SJCRH30 (cell line): Measurements from ENCODE around the gene ERI3. TPM values are rescaled to one million over a fixed set of nuclear protein-coding genes. Genes with fewer than 3 reads are reported as not detected.

Experiments
- DNase-seq, 2 experiments: peaks; one replicate each; pipeline ENCODE4 v3.0.0-alpha.2; 2015 to 2020
- H3K27ac ChIP-seq: fragments of 250-450 bp; sonication (Bioruptor Pico); 2 replicates; pipeline ENCODE4 v1.5.1; 2020; ENCODE audit warnings: mild to moderate bottlenecking, moderate library complexity
- H3K27me3 ChIP-seq: fragments of 250-450 bp; sonication (Bioruptor Pico); 2 replicates; pipeline ENCODE4 v1.5.1; 2020; ENCODE audit warnings: mild to moderate bottlenecking, moderate library complexity
- H3K36me3 ChIP-seq: fragments of 250-450 bp; sonication (Bioruptor Pico); 2 replicates; pipeline ENCODE4 v1.5.1; 2020; ENCODE audit warnings: mild to moderate bottlenecking, moderate library complexity
- H3K4me1 ChIP-seq: fragments of 250-450 bp; sonication (Bioruptor Pico); 2 replicates; pipeline ENCODE4 v1.5.1; 2020; ENCODE audit warnings: mild to moderate bottlenecking, moderate library complexity
- H3K4me3 ChIP-seq: fragments of 250-450 bp; sonication (Bioruptor Pico); 2 replicates; pipeline ENCODE4 v1.5.1; 2020; ENCODE audit warnings: mild to moderate bottlenecking, moderate library complexity
- H3K9me3 ChIP-seq: fragments of 250-450 bp; sonication (Bioruptor Pico); replicated peaks from 2 replicates; pipeline ENCODE4 v1.5.1; 2020; ENCODE audit warnings: mild to moderate bottlenecking, moderate library complexity
- total RNA-seq: library from RNA; depleted of rRNA; stranded (reverse); fragments of >200 nt; shearing (Covaris generic); gene quantifications from 2 replicates; pipeline ENCODE4 v1.2.3, GENCODE V29; 2014

ERI3 gene
- total RNA-seq, 1 experiment from 2014 or later = 64.8 TPM

DNA sequence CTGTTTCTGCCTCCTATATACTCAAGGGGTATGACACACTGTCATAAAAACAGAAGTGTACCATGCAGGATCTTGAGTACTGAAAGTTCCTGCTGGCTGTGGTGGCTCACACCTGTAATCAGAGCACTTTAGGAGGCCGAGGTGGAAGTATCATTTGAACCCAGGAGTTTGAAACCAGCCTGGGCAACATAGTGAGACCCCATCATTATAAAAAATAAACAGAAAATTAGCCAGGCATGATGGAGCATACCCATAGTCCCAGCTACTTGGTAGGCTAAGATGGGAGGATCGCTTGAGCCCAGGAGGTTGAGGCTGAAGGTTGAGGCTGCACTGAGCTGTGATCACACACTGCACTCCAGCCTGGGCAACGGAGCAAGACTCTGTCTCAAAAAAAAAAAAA is 20.1 kb downstream of the ERI3 start:
- peaks cover 33% of the 10 kb centered on the region for H3K36me3 ChIP-seq
- no peaks in the 10 kb centered on the region for H3K4me1 ChIP-seq
- H3K4me3 ChIP-seq = no peak overlapping the region

DNA sequence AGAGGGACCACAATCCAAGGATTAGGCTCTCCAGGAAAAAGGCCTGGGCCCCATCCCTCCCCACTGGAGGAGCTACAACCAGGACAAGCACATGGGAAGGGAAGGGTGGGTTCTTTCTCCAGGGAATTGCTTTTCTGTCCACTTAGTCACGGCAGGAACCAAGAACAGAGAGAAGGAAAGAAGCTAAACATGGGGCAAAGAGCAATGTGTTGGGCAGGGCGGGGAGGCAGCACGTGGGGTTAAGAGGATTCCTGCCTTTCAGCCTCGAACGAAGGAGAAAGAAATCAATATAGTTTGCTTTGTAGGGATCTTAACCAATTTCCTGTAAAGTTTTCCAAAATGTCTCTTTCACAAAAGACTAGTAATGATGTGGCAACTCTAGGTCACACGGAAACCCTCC is 21.7 kb downstream of the ERI3 start:
- Histone ChIP-seq H3K4me1 (peaks cover 10% of the 10 kb centered on the region), H3K27ac (no peak overlapping the region), H3K27me3 (no peaks in the 10 kb centered on the region), H3K4me3 (no peak overlapping the region), H3K9me3 (no peaks in the 10 kb centered on the region), H3K36me3 (peaks cover 27% of the 10 kb centered on the region)
- no peak for DNase-seq

More for the DNA sequence above, 20.1 kb downstream of the ERI3 start:
- no peak for DNase-seq
- Histone ChIP-seq H3K27ac (no peak overlapping the region), H3K27me3 (no peaks in the 10 kb centered on the region), H3K9me3 (no peaks in the 10 kb centered on the region)

- H3K4me1 ChIP-seq = peaks cover 16% of the 10 kb centered on the region
- no peaks in the 10 kb centered on the region for H3K9me3 ChIP-seq
- no peak overlapping the region for H3K4me3 ChIP-seq
- peaks cover 21% of the 10 kb centered on the region for H3K36me3 ChIP-seq
- H3K27me3 ChIP-seq = no peaks in the 10 kb centered on the region
- no peak overlapping the region for H3K27ac ChIP-seq
- no peak for DNase-seq
Observed at GRCh38 chr1:44332505-44332904, 22.6 kb downstream of the ERI3 start.

DNA sequence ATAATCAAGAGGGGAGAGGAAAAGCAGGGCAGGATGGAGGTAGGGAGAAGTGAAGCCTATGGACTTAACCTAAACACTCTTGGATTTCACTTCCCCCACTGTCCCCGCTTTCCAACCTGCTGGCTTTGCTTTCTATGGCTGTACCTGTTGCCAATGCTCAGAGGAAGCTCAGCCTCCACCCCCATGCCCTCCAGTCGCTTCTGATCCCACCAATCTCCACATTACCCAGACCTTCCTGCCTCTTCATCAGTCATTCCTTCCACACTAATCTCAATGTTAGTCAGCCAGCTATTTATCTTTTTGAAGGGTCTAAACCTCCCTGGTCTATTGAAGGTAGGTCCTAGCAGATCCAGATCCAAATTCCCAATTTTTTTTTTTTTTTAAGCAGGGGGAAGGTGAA is 24.1 kb downstream of the ERI3 start:
- DNase-seq = no peak
- Histone ChIP-seq H3K27me3 (no peaks in the 10 kb centered on the region), H3K27ac (no peak overlapping the region), H3K9me3 (no peaks in the 10 kb centered on the region), H3K4me1 (peaks cover 30% of the 10 kb centered on the region), H3K36me3 (peaks cover 12% of the 10 kb centered on the region), H3K4me3 (no peak overlapping the region)

- H3K9me3 ChIP-seq = no peaks in the 10 kb centered on the region
- no peak overlapping the region for H3K27ac ChIP-seq
- DNase-seq = no peak
- no peaks in the 10 kb centered on the region for H3K27me3 ChIP-seq
- peaks cover 31% of the 10 kb centered on the region for H3K4me1 ChIP-seq
- no peak overlapping the region for H3K4me3 ChIP-seq
- H3K36me3 ChIP-seq = peaks cover 2% of the 10 kb centered on the region; the same call in 1 of the 2 replicates
Observed at GRCh38 chr1:44328671-44329416, 26.2 kb downstream of the ERI3 start.

- no peaks in the 10 kb centered on the region for H3K27me3 ChIP-seq
- H3K4me3 ChIP-seq = no peak overlapping the region
- DNase-seq = peak; percentile 98
- H3K4me1 ChIP-seq = peaks cover 31% of the 10 kb centered on the region
- peak overlapping the region; percentile 23 for H3K27ac ChIP-seq
- peaks cover 4% of the 10 kb centered on the region; the same call in 1 of the 2 replicates for H3K36me3 ChIP-seq
- H3K9me3 ChIP-seq = no peaks in the 10 kb centered on the region
Observed at GRCh38 chr1:44327679-44328491, 27.2 kb downstream of the ERI3 start.

DNA sequence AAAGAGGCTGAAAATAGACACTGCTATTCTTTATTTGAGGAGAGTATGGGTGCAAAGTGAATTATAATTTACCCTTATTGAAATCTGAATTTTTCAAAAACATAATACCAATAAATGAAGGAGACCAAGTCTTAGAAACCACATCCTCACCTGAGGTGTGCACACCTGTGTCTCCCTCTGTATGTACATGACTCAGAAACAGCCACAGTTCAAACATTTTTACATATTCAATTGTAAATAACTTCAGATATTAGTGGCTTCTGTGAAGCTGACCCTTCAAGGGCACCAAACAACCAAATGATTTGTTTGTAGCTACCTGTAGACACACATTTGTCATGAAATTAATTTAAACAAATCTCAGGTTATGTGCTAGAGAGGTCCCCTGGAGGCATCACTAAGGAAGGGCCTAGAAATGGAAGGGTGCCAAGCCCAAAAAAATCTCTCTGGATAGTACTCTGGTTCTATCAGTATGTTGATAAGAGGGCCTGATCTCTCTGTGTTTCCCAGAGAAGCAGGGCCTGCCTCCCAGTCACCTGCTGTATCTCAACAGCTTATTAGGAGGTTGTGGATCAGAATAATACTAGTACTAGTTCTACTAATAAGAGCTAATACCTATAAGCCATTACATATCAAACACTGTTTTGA is 28.1 kb downstream of the ERI3 start:
- Histone ChIP-seq H3K4me1 (peaks cover 31% of the 10 kb centered on the region), H3K27ac (no peak overlapping the region), H3K36me3 (peaks cover 4% of the 10 kb centered on the region; the same call in 1 of the 2 replicates), H3K9me3 (no peaks in the 10 kb centered on the region), H3K27me3 (no peaks in the 10 kb centered on the region), H3K4me3 (no peak overlapping the region)
- DNase-seq = no peak

GRCh38 chr1:44326024-44326701 is 28.9 kb downstream of the ERI3 start:
- Histone ChIP-seq H3K4me3 (no peak overlapping the region), H3K27me3 (no peaks in the 10 kb centered on the region), H3K9me3 (no peaks in the 10 kb centered on the region), H3K4me1 (peaks cover 31% of the 10 kb centered on the region), H3K36me3 (peaks cover 4% of the 10 kb centered on the region; the same call in 1 of the 2 replicates), H3K27ac (no peak overlapping the region)
- DNase-seq = no peak

GRCh38 chr1:44323947-44324346 is 31.1 kb downstream of the ERI3 start:
- H3K4me3 ChIP-seq = no peak overlapping the region
- DNase-seq = no peak
- peaks cover 27% of the 10 kb centered on the region for H3K4me1 ChIP-seq
- no peak overlapping the region for H3K27ac ChIP-seq
- H3K9me3 ChIP-seq = no peaks in the 10 kb centered on the region
- no peaks in the 10 kb centered on the region for H3K27me3 ChIP-seq
- peaks cover 7% of the 10 kb centered on the region; the same call in 1 of the 2 replicates for H3K36me3 ChIP-seq

- Histone ChIP-seq H3K4me3 (no peak overlapping the region), H3K36me3 (peaks cover 16% of the 10 kb centered on the region), H3K27ac (no peak overlapping the region), H3K4me1 (peaks cover 14% of the 10 kb centered on the region), H3K27me3 (no peaks in the 10 kb centered on the region), H3K9me3 (no peaks in the 10 kb centered on the region)
- DNase-seq = no peak
Observed at GRCh38 chr1:44322367-44322766, 32.7 kb downstream of the ERI3 start.

DNA sequence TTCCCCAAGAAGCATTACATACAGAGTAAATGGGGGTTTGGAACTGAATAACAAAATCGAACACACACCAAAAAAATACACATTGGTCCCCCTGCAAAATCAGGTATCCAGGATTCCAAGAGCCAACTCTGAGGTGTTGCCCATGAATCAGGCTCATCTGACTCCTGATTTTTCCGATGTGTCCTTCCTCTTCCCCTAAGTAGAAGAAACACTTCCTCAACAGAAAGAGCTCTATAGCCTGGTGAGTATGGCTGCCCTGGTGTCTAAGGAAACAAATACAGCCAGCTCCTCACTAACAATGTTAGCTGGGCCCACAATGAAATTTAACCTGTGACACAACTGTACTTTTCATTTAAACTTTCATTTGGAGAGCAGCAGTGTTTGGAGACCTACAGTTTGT is 33.6 kb downstream of the ERI3 start:
- H3K4me3 ChIP-seq = no peak overlapping the region
- peaks cover 5% of the 10 kb centered on the region; the same call in 1 of the 2 replicates for H3K4me1 ChIP-seq
- no peaks in the 10 kb centered on the region for H3K27me3 ChIP-seq
- no peak for DNase-seq
- H3K36me3 ChIP-seq = peaks cover 21% of the 10 kb centered on the region
- H3K9me3 ChIP-seq = no peaks in the 10 kb centered on the region
- H3K27ac ChIP-seq = no peak overlapping the region

GRCh38 chr1:44318097-44319088 is 36.7 kb downstream of the ERI3 start:
- H3K9me3 ChIP-seq = no peaks in the 10 kb centered on the region
- no peaks in the 10 kb centered on the region for H3K27me3 ChIP-seq
- peaks cover 21% of the 10 kb centered on the region for H3K36me3 ChIP-seq
- DNase-seq = peak; percentile 52 to 73
- no peak overlapping the region for H3K4me3 ChIP-seq
- H3K4me1 ChIP-seq = no peaks in the 10 kb centered on the region
- H3K27ac ChIP-seq = no peak overlapping the region

- Histone ChIP-seq H3K36me3 (peaks cover 20% of the 10 kb centered on the region), H3K9me3 (no peaks in the 10 kb centered on the region), H3K27ac (no peak overlapping the region), H3K27me3 (no peaks in the 10 kb centered on the region), H3K4me3 (no peak overlapping the region), H3K4me1 (no peaks in the 10 kb centered on the region)
- no peak for DNase-seq
Observed at GRCh38 chr1:44316231-44316759, 38.8 kb downstream of the ERI3 start.
